ENCODE measurements around the gene SSNA1.

SSNA1 gene

GRCh38 chr9:137188490-137189296, at the start of gene SSNA1, which contains the start of gene ANAPC2:
Gene SSNA1, plus strand, starts transcription at chr9:137188676. Its CDS starts 51 bp downstream, at chr9:137188727.
Gene ANAPC2, minus strand, starts transcription at chr9:137188560. Its CDS starts 28 bp downstream, at chr9:137188532.
- peak; percentile 81 for DNase-seq

GRCh38 chr9:137138722-137139467, 49.6 kb upstream of the SSNA1 start, which contains the start of gene GRIN1:
Gene GRIN1, plus strand, starts transcription at chr9:137139154. Its CDS starts 333 bp downstream, at chr9:137139487.
- DNase-seq: no peak

GRCh38 chr9:137139468-137140150, 48.9 kb upstream of the SSNA1 start:
- no peak for DNase-seq

- no peak for DNase-seq
These were observed 48.1 kb upstream of the SSNA1 start for GRCh38 chr9:137140151-137141012.

- DNase-seq: no peak
These were observed 47.2 kb upstream of the SSNA1 start for GRCh38 chr9:137141050-137141810.

- no peak for DNase-seq
These were observed 46.2 kb upstream of the SSNA1 start for GRCh38 chr9:137141976-137142936.

- DNase-seq: no peak
These were observed 45.0 kb upstream of the SSNA1 start for GRCh38 chr9:137143459-137143858.

GRCh38 chr9:137145731-137146526, 42.5 kb upstream of the SSNA1 start:
- no peak for DNase-seq

- no peak for DNase-seq
These were observed 42.0 kb upstream of the SSNA1 start for GRCh38 chr9:137146527-137146918.

GRCh38 chr9:137147091-137147792, 41.2 kb upstream of the SSNA1 start:
- DNase-seq: no peak

GRCh38 chr9:137147793-137148160, 40.7 kb upstream of the SSNA1 start:
- DNase-seq: no peak

- DNase-seq: no peak
These were observed 40.2 kb upstream of the SSNA1 start for GRCh38 chr9:137148242-137148641.

- DNase-seq: no peak
These were observed 39.8 kb upstream of the SSNA1 start for GRCh38 chr9:137148661-137149060.

- no peak for DNase-seq
These were observed 39.1 kb upstream of the SSNA1 start for GRCh38 chr9:137149363-137149762.

- no peak for DNase-seq
These were observed 38.4 kb upstream of the SSNA1 start for GRCh38 chr9:137149942-137150616.

GRCh38 chr9:137150617-137151457, 37.6 kb upstream of the SSNA1 start:
- no peak for DNase-seq

- no peak for DNase-seq
These were observed 35.6 kb upstream of the SSNA1 start for GRCh38 chr9:137152844-137153405.
